ENCODE measurements around the gene GALE. TPM values are rescaled to one million over a fixed set of nuclear protein-coding genes. Genes with fewer than 3 reads are reported as not detected.
"Not testable (repeated sequence)": the region's sequence is repeated elsewhere in the genome, so short reads cannot be mapped to it uniquely, and the experiment has no call there.

Gene GALE
- total and polyA plus RNA-seq, 7 donors = 7.8 to 208 (median 11.5) TPM

DNA sequence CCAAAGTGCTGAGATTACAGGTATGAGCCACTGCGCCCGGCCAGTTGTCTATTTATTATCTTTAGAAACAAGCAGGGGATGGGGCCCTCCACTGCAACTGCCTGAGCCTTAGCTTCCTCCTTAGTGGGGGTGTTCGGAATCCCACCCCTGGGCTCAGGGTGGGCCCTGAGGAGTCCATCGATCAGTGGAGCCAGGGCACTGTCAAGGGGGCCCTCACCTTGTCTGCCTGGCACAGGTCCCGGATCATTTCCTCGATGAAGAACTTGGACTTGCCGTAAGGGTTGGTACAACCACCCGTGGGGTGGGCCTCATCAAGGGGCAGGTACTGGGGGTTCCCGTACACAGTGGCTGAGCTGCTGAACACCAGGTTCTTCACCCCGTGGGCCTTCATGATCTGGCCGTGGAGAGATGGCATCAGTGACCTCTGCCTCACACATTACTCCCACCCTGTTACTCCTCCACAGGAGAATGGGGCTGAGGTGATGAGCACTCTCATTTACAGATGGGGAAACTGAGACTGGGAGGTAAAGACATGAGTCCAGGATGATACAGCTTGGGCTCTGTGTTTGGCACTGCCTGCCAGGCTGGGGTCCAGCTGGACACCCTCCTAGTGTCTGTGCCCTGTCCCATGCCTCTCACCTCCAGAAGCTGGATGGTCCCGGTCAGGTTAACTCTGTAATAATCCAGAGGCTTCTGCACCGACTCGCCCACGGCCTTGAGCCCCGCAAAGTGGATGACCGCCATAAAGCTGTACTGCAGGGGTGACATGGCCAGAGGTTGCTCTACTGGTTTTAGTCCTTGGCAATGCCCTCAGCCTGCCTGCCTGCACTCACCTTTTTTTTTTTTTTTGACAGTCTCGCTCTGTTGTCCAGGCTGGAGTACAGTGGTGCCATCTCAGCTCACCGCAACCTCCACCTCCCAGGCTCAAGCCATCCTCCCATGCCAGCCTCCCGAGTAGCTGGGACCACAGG, 2.8 kb downstream of the GALE start:
- no peak overlapping the region for H3K4me3 ChIP-seq
- peaks cover 0 to 42% (median 31%) of the 10 kb centered on the region in 4 donors for H3K4me1 ChIP-seq
- H3K9me3 ChIP-seq = no peaks in the 10 kb centered on the region
- H3K27ac ChIP-seq = no peak overlapping the region
- TF ChIP-seq POLR2AphosphoS5 (IDR thresholded peaks at IDR 0.05) (no peak), POLR2A (IDR thresholded peaks at IDR 0.05) (no peak), EP300 (IDR thresholded peaks at IDR 0.05) (no peak)
- TF ChIP-seq, protein P1, sequence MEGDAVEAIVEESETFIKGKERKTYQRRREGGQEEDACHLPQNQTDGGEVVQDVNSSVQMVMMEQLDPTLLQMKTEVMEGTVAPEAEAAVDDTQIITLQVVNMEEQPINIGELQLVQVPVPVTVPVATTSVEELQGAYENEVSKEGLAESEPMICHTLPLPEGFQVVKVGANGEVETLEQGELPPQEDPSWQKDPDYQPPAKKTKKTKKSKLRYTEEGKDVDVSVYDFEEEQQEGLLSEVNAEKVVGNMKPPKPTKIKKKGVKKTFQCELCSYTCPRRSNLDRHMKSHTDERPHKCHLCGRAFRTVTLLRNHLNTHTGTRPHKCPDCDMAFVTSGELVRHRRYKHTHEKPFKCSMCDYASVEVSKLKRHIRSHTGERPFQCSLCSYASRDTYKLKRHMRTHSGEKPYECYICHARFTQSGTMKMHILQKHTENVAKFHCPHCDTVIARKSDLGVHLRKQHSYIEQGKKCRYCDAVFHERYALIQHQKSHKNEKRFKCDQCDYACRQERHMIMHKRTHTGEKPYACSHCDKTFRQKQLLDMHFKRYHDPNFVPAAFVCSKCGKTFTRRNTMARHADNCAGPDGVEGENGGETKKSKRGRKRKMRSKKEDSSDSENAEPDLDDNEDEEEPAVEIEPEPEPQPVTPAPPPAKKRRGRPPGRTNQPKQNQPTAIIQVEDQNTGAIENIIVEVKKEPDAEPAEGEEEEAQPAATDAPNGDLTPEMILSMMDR (IDR thresholded peaks at IDR 0.05) = no peak
- peaks cover 0 to 25% (median 8%) of the 10 kb centered on the region in 4 donors for H3K36me3 ChIP-seq
- intact Hi-C loops (cut with DNase I) = no loop called here
- H3K27me3 ChIP-seq = no peaks in the 10 kb centered on the region
- DNase-seq = no peak
- 73 to 88% methylated on average over 20 of the region's 20 CpGs for WGBS, 2 donors

DNA sequence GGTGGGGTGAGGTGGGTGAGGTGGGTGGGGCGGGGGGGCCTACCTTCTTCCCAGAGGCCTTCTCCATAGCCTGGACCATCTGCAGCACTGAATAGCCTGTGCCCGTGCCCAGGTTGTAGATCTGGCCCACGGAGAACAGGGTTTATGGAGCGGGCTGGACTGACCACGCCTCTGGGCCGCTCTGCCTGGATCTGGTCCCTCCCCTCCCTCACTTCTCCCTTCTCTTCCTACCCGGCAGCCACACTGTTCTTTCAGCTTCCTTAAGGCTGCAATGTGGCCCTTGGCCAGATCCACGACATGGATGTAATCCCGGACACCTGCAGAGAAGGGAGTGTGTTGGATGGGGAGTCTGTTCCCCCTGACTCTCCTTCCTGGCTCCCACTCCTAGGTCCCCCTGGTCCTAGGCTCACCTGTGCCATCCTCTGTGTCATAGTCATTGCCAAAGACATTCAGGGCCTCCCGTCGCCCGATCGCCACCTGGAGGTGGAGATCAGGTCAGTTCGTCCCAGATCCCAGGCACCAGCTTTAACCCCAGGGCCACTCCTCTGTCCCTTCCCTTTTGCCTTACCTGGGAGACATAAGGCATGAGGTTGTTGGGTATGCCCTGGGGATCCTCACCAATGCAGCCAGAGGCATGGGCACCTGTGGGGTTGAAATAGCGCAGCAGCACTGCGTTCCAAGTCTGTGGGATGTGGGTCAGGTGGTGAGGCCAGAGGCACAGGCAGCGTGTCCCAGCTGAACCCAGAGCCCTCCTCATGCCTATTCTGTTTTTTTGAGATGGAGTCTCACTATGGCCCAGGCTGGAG, 3.9 kb downstream of the GALE start:
- intact Hi-C loops (cut with DNase I) = no loop called here
- H3K27me3 ChIP-seq = no peaks in the 10 kb centered on the region
- H3K36me3 ChIP-seq = peaks cover 0 to 25% (median 8%) of the 10 kb centered on the region in 4 donors
- H3K27ac ChIP-seq = no peak overlapping the region
- peaks cover 0 to 50% (median 40%) of the 10 kb centered on the region in 4 donors for H3K4me1 ChIP-seq
- peak; percentile 66 for DNase-seq
- TF ChIP-seq, protein P1 (IDR thresholded peaks at IDR 0.05) = no peak
- TF ChIP-seq POLR2AphosphoS5 (IDR thresholded peaks at IDR 0.05) (no peak), POLR2A (IDR thresholded peaks at IDR 0.05) (no peak), EP300 (IDR thresholded peaks at IDR 0.05) (no peak)
- H3K9me3 ChIP-seq = no peaks in the 10 kb centered on the region
- no peak overlapping the region for H3K4me3 ChIP-seq
- 30 to 64% methylated on average over 17 of the region's 17 CpGs for WGBS, 2 donors

DNA sequence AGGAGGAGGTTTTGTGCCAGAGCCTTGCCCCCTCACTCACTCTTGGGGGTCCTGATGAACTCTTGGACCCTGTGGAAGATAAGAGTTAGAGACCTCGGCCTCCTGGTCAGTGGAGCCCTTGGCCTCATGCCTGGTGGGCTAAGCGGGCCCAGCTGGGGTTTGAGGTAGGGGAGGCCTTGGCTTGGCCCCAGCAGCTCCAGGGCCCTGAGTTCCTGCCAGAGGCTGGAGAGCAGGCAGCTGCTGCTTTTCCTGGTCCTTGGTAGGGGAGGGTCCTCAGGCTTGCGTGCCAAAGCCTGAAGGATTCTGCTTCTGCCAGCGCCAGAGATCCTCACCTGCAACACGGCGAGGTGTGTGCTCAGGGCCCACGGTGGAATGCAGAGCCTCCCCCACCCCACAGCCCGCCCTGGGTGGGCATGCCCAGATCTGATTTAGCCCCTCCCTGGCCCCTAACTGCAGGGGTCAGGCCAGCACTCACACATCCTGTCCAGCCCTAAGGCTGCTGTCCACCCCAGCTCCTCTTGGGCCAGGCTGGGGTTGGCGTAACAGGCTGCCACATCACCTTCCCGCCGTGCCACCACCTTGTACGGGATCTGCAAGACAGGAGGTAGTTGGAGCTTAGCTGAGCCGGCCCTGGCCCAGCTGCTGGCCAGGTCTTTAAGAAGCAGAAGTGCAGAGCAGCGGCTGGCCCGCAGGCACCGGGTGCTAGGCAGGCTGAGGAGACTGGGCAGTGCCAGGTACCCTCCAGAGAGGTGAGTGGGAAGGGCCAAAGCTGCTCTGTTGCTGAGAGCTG, 4.7 kb downstream of the GALE start:
- peak overlapping the region in 1 of 4 donors; percentile 7 for H3K27ac ChIP-seq
- H3K36me3 ChIP-seq = peaks cover 0 to 25% (median 8%) of the 10 kb centered on the region in 4 donors
- no peak overlapping the region for H3K4me3 ChIP-seq
- no peaks in the 10 kb centered on the region for H3K9me3 ChIP-seq
- TF ChIP-seq, protein P1 (IDR thresholded peaks at IDR 0.05) = no peak
- intact Hi-C loops (cut with DNase I) = no loop called here
- H3K4me1 ChIP-seq = peaks cover 0 to 47% (median 37%) of the 10 kb centered on the region in 4 donors
- no peaks in the 10 kb centered on the region for H3K27me3 ChIP-seq
- peak; percentile 65 for DNase-seq
- WGBS, 2 donors = 78 to 81% methylated on average over 16 of the region's 16 CpGs

DNA sequence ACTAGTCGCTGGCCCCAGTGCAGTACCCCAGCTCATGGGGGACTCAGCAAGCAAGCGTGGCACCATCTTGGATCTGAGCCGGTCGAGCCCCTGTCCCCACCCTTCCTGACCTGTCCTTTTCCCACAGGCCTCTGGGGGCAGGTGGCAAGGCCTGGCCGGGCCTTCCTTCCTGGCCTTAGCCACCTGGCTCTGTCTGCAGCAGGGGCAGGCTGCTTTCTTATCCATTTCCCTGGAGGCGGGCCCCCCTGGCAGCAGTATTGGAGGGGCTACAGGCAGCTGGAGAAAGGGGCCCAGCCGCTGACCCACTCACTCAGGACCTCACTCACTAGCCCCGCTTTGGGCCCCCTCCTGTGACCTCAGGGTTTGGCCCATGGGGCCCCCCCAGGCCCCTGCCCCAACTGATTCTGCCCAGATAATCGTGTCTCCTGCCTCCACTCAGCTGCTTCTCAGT, 5.8 kb downstream of the GALE start:
- peaks cover 0 to 48% (median 40%) of the 10 kb centered on the region in 4 donors for H3K4me1 ChIP-seq
- H3K27me3 ChIP-seq; H3K27ac ChIP-seq; H3K4me3 ChIP-seq; intact Hi-C loops (cut with DNase I); DNase-seq; H3K9me3 ChIP-seq: not testable (repeated sequence)
- peaks cover 0 to 25% (median 8%) of the 10 kb centered on the region in 4 donors for H3K36me3 ChIP-seq
- WGBS, 2 donors = 77 to 86% methylated on average over 9 of the region's 9 CpGs
